SK-N-MC (cell line): Measurements from ENCODE around the gene CYP27A1.

Experiments
- EZH2 ChIP-seq: fragments of 200-600 bp; sonication (generic); IDR thresholded peaks from one replicate; pipeline ENCODE4 v1.6.1; 2017; ENCODE audit warnings: antibody characterized with exemption
- POLR2AphosphoS5 ChIP-seq: IDR thresholded peaks from 2 replicates; pipeline ENCODE4 v1.6.1; 2012; ENCODE audit warnings: mild to moderate bottlenecking, low read depth, low read length, borderline replicate concordance

GRCh38 chr2:218815649-218816048 is 33.7 kb downstream of the CYP27A1 start:
- TF ChIP-seq EZH2: no peak
- TF ChIP-seq POLR2AphosphoS5: no peak
